ENCODE results near the gene RTL1.

RTL1 gene

DNA sequence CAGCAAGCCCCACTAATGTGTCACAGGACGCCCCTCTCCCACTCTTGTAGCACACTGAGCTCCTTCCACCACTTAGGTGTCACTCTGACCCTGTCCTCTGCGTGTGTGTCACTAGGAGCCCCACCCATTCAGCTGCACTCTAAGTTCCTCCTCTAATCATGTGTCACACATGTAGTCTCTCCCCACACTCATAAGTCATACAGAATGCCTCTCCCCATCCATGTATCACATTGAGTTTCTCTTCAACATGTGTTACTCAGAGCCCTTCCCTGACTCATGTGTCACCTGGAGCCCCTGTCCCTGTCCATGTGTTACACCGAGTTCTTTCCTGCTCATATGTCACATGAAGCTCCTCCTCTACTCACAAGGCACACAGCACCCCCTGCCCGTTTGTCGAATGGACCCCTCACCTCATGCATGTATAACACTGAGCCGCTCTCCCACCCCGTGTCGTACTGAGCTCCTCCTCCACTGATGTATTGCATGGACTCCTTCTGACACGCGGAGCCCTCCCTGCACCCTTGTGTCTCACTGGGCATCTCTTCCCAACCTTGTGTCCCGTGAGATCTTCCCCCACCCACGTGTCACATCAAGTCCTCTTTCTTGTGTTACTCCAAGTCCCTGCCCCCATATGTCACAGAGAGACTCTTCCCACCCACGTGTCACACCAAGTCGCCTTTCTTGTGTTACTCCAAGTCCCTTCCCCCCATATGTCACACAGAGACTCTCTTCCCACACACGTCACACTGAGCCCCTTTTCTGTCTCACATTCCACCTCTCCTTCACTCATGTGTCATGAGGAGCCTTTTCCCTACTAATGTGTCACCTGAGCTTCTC, 31.0 kb downstream of the RTL1 start:
- in situ Hi-C loops (cut with HindIII; ENCODE audit: low pct_ligation_motif_present, low pct_unique_long_range_greater_than_20kb, low sequenced_read_pairs): no loop called here
- no peak for DNase-seq

DNA sequence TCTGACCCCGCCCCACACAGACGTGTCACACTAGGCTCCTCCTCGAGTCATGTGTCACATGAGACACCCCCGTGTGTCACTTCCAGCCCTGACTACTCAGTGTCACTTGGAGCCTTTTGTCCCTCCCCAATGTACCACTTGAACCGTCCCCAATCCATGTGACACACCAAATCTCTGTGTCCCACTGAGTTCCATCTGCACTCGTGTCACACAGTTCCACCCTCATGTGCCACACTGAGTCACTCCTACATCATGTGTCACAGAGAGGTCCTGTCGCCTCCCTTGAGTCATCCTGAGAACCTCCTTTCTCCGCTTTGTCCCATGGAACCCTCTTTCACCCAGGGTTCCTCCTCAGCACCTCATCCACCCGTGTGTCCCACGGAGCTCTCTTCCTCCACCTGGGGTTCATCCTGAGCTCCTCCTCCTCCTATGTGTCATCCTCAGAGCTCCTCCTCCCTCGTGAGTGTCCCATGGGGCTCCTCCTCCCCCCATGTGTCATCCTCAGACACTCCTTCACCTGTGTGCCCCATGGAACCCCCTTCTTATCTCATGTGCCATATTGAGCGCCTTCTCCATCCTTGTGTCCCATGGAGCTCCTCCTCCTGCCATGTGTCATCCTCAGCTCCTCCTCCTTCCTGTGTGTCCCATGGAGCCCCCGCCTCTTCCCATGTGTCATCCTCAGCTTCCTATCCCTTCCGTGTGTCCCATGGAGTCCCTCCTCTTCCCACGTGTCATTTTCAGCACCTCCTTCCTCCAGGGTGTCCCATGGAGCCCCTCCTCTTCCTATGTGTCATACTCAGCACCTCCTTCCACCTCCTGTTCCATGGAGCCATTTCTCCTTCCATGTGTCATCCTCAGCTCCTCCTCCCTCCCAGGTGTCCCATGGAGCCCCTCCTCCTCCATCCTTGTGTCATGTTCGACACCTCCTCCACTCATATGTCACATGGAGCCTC, 32.0 kb downstream of the RTL1 start:
- DNase-seq: no peak

DNA sequence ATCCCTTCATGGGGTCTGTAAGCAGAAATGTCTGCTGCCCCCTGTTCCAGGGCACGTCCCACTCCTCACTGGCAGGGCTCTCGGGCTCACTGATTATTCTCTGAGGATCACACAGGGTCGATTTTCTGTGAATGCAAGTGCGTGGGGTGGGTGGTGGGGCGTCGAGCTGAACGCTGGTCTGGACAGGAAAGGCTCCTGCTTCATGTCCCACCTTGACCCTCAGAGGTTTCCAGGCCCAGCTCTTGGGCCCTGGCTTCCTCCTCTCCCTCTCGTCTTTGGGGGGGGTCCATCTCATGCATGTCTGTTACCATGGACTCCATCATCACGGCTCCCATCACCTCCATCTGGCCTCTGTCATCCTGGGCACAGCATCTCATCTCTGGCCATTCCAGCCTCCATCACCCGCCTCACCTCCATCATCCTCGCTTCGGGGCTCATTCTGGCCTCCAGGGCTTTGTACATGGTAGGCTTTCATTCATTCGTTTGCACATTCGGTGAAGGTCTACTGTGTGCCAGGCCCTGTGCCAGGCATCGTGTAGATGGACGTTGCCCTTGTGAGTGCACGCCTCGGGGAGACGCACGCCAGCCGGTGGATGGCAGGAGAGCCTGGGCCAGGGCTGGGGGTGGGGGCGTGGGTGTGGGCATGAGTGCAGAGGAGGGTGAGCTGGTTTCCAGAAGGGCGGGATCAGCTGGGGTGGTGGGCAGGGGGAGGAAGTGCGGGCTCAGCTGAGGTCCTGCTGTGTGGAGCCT, 34.7 kb downstream of the RTL1 start:
- in situ Hi-C loops (cut with HindIII; ENCODE audit: low pct_ligation_motif_present, low pct_unique_long_range_greater_than_20kb, low sequenced_read_pairs): no loop called here

More for the DNA sequence above, 32.0 kb downstream of the RTL1 start:
- in situ Hi-C loops (cut with HindIII; ENCODE audit: low pct_ligation_motif_present, low pct_unique_long_range_greater_than_20kb, low sequenced_read_pairs): no loop called here

DNA sequence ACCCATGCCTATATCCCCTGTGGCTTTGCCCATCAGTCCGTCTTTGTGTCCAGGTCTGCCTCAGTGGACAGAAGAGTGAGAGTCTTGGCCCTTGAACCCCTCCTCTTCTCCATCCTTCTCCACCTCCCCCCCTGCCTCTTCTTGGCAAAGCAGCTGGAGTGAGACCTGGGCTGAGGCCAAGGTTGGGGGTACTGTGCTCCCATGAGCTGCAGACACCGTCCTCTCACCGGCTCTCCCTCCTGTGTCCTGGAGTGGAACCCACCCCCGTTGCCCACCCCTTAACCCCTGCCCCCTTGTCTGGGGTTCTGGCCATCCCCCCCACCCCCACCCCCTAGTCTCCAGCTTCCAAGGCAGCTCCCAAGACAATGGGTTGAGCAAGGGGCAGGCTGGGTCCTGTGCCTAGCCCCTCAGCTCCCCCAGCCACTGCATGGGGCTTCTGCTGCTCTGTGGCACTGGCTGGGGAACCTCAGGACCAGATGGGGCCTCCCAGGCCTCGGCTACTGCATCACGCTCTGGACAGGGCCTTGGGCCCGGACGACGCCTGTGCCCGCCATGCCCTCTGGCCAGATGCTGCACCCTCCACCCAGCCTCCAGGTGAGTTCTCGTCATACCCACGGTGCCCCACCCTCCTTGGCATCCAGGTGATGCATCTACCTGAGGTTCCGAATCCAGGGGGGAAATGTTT, 35.7 kb downstream of the RTL1 start:
- no peak for DNase-seq
- in situ Hi-C loops (cut with HindIII; ENCODE audit: low pct_ligation_motif_present, low pct_unique_long_range_greater_than_20kb, low sequenced_read_pairs): no loop called here

More for the DNA sequence above, 34.7 kb downstream of the RTL1 start:
- no peak for DNase-seq

DNA sequence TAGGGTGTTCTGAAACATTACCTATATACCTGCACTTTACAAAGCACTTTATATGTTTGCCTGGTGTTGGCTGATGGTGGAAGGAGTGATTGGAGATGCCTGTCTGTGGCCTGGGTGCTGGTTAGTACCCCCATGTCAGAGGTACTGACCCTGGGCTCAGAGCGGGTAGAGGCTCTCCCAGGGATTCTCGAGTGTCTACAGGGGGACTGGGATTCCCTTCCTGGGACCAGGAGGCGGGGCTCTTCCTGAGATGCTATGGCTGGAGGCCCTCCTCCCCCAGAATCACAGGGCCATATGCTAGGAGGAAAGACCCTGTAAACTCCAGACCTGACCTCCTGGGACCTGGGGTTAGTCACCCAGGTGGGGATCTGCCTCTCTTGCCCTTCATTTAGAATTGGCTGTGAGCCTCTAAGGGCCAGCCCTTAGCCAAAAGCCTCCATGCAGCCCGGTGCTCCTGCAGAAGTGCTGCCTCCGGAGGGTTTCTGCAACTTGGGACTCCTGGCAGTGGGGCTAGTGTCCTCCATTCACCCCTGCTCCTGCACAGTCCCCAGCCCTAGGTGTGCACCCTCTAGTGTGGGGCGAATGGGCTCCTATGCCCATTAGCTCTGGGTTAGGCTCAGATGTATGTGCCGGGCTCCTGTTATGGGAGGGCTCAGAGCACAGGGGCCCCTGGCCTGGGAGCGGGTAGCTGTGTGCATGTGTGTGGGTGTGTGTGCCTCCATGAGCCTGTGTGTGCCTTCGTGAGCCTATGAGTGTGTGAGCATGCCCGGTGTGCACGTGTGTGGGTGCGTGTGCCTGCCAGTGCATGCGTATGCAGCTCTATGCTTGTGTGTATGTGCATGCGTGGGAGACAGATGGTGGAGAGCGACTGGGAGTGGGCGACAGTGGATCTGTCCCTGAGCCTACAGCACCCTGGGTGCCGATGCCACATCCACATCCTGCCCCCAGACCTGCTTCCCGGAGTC, 36.6 kb downstream of the RTL1 start:
- in situ Hi-C loops (cut with HindIII; ENCODE audit: low pct_ligation_motif_present, low pct_unique_long_range_greater_than_20kb, low sequenced_read_pairs): no loop called here
- no peak for DNase-seq

DNA sequence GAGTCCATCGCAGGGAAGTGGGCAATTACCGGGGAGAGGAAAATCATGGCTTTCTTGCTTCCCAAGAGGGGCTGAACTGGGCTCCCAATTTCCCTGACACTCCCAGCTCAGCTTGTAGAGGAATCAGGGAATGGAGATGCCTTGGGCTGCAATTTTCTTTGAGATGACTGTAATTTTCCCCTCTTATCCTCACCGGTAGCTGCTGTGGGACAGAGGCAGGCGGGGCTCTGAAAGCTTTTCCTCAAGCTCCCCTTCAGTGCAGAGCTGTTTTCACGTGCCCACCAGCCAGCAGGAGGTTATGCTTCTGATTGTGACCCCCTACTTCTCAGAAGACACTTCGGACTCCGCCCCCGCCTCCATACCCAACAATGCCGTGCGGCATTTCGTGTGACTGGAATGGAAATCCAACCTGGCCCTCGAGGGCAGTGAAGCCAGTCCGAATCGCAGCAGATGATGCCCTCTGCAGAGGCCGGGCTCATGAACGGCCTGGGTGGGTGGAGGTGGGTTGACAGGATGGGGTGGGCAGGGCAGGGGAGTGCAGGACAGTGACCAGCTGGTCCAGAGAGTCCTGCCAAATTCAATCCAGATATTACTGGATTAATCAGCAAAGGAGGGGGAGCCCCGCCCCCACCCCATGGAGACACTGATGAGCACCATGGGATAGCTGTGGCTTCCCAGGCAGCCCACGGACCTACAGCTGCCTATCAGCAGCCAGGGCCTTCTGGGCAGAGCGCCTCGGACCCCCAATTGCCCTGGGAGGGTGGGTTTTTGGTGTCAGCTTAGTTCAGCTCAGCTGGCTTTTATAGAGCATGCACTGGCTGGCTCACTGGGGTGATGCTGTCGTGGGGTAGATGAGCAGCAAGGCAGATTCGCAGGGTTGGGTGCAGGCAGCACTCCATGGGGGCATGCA, 37.6 kb downstream of the RTL1 start:
- in situ Hi-C loops (cut with HindIII; ENCODE audit: low pct_ligation_motif_present, low pct_unique_long_range_greater_than_20kb, low sequenced_read_pairs): no loop called here
- no peak for DNase-seq

DNA sequence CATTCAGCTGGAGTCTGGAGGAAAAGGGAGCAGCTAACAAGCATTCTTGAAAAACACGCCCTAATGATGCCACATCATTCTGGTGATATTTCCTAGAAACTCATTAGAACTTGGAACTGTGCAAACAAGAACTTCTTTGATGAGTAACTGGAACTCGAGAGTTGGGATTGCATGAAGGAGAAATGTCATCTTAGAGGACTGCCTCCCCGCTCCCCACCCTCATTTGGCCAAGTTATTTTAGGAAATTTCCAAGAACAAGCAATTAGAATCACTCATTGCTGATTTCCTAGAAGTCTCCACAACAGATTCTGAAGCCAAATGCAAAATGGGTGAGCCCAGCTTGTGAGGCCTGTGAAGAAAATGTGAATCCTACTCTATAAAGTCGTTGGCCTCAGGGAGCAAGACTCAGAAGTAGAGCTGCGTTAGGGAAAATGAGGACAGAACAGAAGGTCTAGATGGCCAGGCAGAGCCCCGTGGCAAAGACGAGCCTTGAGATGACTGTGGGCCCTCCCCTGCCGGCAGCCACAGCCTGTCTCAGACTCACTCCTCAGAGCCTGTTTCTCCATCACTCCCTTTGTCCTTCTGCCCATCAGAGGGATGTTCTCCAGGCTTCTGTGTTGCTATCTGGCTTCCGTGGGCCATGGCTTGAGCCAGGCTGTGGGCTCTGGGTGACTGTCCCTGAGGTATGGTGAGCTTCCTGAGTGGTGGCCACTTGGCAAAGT, 38.4 kb downstream of the RTL1 start:
- in situ Hi-C loops (cut with HindIII; ENCODE audit: low pct_ligation_motif_present, low pct_unique_long_range_greater_than_20kb, low sequenced_read_pairs): no loop called here
- no peak for DNase-seq

DNA sequence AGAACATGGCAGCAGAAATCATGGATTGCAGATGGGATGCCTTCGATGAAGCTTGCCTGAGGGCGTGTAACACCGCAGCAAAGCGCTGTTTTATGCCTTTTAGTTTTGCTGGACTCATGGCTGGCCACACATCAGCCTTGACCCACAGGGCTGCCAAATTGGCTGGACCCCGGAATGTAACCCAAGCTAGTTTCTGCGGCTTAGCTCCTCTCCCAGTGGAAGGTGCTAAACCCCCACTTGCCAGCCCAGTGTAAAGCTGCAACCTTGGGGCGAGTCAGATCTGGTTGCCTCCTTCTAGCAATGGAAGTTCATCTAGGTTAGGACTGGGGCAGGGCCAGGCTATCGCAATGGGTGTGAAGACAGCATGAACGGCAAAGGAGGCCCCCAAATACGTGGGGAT, 39.3 kb downstream of the RTL1 start:
- in situ Hi-C loops (cut with HindIII; ENCODE audit: low pct_ligation_motif_present, low pct_unique_long_range_greater_than_20kb, low sequenced_read_pairs): no loop called here
- DNase-seq: no peak

DNA sequence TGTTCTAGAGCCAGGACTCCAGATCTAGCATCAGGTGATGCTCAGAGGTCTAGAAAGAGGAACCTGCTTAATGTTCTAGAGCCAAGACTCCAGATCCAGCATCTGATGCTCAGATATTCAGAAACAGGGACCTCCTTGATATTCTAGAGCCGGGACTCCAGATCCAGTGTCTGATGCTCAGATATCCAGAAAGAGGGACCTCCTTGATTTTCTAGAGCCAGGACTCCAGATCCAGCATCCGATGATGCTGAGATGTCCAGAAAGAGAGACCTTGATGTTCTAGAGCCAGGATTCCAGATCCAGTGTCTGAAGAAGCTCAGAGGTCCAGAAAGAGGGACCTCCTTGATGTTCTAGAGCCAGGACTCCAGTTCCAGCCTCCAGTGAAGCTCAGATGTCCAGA, 40.7 kb downstream of the RTL1 start:
- in situ Hi-C loops (cut with HindIII; ENCODE audit: low pct_ligation_motif_present, low pct_unique_long_range_greater_than_20kb, low sequenced_read_pairs): no loop called here
- no peak for DNase-seq

DNA sequence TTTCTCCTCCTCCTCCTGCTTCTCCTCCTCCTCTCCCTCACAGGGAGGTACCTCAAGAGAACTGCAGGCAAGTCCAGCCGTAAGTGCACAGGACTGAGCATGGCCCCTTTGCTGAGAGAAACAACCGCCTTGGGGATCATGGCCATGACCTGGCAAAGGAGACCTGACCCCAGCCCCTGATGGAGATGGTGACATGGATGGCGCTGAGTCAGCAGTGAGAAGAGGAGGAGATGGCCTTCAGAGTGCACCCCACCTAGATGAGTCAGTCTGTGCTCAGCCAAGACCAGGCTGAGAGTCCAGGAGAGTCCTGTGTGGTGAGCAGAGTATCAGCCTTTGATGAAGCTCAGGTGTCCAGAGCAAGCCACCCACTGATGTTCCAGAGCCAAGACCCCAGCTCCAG, 41.2 kb downstream of the RTL1 start:
- in situ Hi-C loops (cut with HindIII; ENCODE audit: low pct_ligation_motif_present, low pct_unique_long_range_greater_than_20kb, low sequenced_read_pairs): no loop called here

DNA sequence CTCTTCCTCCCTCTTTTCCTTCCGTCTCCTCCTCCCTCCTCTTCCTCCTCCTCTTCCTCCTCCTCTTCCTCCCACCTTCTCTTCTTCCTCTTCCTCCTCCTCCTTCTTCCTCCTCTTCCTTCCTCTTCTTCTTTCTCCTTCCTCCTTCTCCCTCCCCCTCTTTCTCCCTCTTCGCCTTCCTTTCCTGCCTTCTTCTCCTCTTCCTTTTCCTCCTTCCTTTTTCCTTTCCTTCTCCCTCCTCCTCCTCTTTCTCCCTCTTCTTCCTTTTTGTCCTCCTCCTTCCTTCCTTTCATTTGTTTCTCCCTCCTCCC, 41.6 kb downstream of the RTL1 start:
- in situ Hi-C loops (cut with HindIII; ENCODE audit: low pct_ligation_motif_present, low pct_unique_long_range_greater_than_20kb, low sequenced_read_pairs): no loop called here
- no peak for DNase-seq

More for the DNA sequence above, 41.2 kb downstream of the RTL1 start:
- no peak for DNase-seq

DNA sequence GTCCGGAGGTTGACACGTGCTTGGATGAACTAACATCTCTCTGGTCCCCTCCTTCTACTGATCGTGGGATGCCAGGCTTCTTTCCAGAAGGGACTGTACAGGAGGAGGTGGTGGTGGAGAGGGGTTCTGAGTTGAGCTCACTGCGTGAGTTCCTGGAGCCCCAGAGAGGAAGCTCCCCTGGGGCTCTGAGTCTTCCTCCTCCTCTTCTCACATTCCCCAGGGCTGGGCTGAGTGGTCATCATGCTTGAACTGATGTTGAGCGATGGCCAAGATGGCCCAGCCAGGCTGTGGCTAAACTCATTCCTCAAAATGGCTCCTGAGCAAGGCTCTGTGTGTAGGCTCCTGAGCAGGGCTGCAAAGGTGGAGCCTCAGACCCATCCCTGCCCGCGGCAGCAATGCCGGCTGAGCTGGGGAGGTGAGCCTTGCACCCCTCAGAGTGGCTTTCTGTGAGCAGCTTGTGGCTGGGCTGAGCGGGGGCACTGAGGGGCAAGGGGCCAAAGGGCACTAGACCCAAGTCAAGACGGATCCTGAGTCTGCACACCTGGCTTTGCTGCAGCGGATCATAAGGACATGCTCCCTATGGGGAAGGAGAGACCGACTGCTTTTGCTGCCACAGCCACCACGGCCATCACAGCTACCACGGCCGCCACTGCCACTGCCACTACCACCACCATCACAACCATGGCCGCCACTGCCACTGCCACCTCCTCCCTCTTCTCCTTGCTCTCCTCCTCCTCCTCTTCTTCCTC, 42.2 kb downstream of the RTL1 start:
- DNase-seq: no peak

DNA sequence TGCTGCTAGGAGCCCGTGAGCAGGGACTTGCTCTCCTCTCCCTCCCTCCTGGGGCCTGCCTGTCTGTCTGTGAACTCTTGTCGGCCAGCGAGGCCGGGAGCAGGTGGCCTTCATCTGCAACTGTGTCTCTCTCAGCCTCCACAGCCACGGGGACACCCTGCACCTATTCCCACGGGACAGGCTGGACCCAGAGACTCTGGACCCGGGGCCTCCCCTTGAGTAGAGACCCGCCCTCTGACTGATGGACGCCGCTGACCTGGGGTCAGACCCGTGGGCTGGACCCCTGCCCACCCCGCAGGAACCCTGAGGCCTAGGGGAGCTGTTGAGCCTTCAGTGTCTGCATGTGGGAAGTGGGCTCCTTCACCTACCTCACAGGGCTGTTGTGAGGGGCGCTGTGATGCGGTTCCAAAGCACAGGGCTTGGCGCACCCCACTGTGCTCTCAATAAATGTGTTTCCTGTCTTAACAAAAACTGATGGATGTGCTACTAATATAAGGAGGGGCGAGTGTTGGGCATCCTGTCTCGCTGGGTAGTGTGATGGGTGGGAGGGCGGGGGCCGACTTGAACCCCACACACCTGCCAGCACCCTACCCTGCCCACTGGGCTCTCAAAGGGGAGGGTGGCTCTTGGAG, 42.9 kb downstream of the RTL1 start:
- no peak for DNase-seq
- in situ Hi-C loops (cut with HindIII; ENCODE audit: low pct_ligation_motif_present, low pct_unique_long_range_greater_than_20kb, low sequenced_read_pairs): no loop called here

More for the DNA sequence above, 42.2 kb downstream of the RTL1 start:
- in situ Hi-C loops (cut with HindIII; ENCODE audit: low pct_ligation_motif_present, low pct_unique_long_range_greater_than_20kb, low sequenced_read_pairs): no loop called here

DNA sequence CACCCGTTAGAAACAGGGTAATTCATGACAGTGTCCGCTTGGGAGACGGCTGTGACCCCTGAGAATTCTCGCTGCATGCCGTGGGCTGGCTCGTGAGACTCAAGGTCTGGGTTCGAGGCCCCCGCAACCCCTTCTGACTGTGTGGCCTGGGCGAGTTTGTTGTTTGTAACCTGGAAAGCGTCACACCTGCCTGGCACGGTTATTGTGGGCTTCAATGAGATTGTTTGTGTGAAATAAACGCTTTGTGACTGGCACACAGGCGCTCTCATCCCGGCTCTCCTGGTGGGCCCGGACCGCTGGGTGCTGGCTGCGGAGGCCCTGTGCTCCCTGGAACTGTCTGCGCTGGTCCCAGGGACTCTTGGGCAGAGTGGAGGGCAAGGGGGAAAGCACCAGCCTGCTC, 43.7 kb downstream of the RTL1 start:
- in situ Hi-C loops (cut with HindIII; ENCODE audit: low pct_ligation_motif_present, low pct_unique_long_range_greater_than_20kb, low sequenced_read_pairs): no loop called here
- DNase-seq: no peak

DNA sequence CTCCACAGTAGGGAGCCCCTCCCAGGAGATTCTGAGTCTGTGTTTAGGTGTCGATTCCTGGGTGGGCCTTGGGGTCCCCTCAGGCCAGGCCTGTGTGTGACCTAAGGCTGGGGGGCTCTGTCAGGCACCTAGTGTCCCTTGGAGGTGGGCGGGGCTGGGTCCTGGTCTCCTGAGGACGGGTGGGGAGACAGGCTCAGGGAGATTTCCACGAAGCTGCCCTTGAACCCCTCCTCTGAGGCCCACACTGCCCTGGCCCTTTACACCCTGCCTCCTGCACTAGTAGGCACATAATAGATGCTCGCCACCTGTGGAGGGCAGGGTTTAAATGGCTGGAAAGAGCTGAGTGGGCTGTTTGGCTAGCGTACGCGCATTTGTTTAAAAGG, 44.7 kb downstream of the RTL1 start:
- in situ Hi-C loops (cut with HindIII; ENCODE audit: low pct_ligation_motif_present, low pct_unique_long_range_greater_than_20kb, low sequenced_read_pairs): no loop called here
- no peak for DNase-seq

All from ACHN (cell line).